Mesenchymal stem cell (in vitro differentiated cells and primary cell): ENCODE results near the gene C10orf105.

Source experiments
- DNase-seq: peaks from one replicate; pipeline ENCODE4 v3.0.0-alpha.2; 2013
- H2AFZ ChIP-seq: one replicate; pipeline ENCODE4 v1.6.1; 2013; ENCODE audit warnings: low read depth, mild to moderate bottlenecking, control low read depth, inconsistent platforms, low read length, moderate library complexity
- H2AK5ac ChIP-seq: 2 replicates; pipeline ENCODE4 v1.6.1; 2013; ENCODE audit warnings: low read length, moderate library complexity, mild to moderate bottlenecking, inconsistent platforms; ENCODE audit not compliant: severe bottlenecking
- H2BK120ac ChIP-seq: one replicate; pipeline ENCODE4 v1.6.1; 2013; ENCODE audit warnings: low read depth, mild to moderate bottlenecking, inconsistent platforms, low read length, moderate library complexity
- H2BK12ac ChIP-seq, 2 experiments: one replicate each; pipeline ENCODE4 v1.6.1; 2013; ENCODE audit warnings: inconsistent platforms in 2 of 2, low read length in 2 of 2, mild to moderate bottlenecking in 2 of 2, moderate library complexity in 2 of 2, control low read depth in 1 of 2
- H2BK15ac ChIP-seq: one replicate; pipeline ENCODE4 v1.6.1; 2013; ENCODE audit warnings: mild to moderate bottlenecking, low read depth, inconsistent platforms; ENCODE audit not compliant: poor library complexity, severe bottlenecking
- H2BK5ac ChIP-seq: 2 replicates; pipeline ENCODE4 v1.6.1; 2013; ENCODE audit warnings: low read depth, mild to moderate bottlenecking, low read length, control low read depth, inconsistent platforms; ENCODE audit not compliant: poor library complexity, severe bottlenecking
- H3K14ac ChIP-seq, 2 experiments: one replicate each; pipeline ENCODE4 v1.6.1; 2013; ENCODE audit warnings: inconsistent platforms in 2 of 2, low read length in 2 of 2, control low read depth in 1 of 2, mild to moderate bottlenecking in 1 of 2, moderate library complexity in 1 of 2
- H3K18ac ChIP-seq, 2 experiments: one replicate each; pipeline ENCODE4 v1.6.1; 2013; ENCODE audit warnings: inconsistent platforms in 2 of 2, low read length in 2 of 2, control low read depth in 1 of 2, low read depth in 1 of 2, mild to moderate bottlenecking in 1 of 2
- H3K23ac ChIP-seq, 2 experiments: one replicate each; pipeline ENCODE4 v1.6.1; 2013; ENCODE audit warnings: inconsistent platforms in 2 of 2, low read length in 2 of 2, mild to moderate bottlenecking in 2 of 2, moderate library complexity in 2 of 2, control low read depth in 1 of 2
- H3K27ac ChIP-seq: 2 replicates; pipeline ENCODE4 v1.5.1; 2013; ENCODE audit warnings: mild to moderate bottlenecking, moderate library complexity, low read length, control low read depth, inconsistent platforms; ENCODE audit not compliant: poor library complexity, severe bottlenecking
- H3K27me3 ChIP-seq, 2 experiments: 2 replicates each; pipeline versions ENCODE4 v1.6.1 to v1.7.0; 2013; ENCODE audit warnings: low read length in 2 of 2, mild to moderate bottlenecking in 2 of 2, moderate library complexity in 2 of 2, control low read depth in 1 of 2, inconsistent platforms in 1 of 2; ENCODE audit not compliant: control insufficient read depth in 1 of 2, insufficient read depth in 1 of 2
- H3K36me3 ChIP-seq, 2 experiments: 2 replicates each; pipeline versions ENCODE4 v1.6.1 to v1.7.0; 2013; ENCODE audit warnings: low read length in 2 of 2, control low read depth in 1 of 2, inconsistent platforms in 1 of 2, low read depth in 1 of 2, mild to moderate bottlenecking in 1 of 2; ENCODE audit not compliant: insufficient read depth in 2 of 2, control insufficient read depth in 1 of 2
- H3K4ac ChIP-seq, 2 experiments: one replicate each; pipeline ENCODE4 v1.6.1; 2013; ENCODE audit warnings: inconsistent platforms in 2 of 2, low read length in 2 of 2, mild to moderate bottlenecking in 2 of 2, moderate library complexity in 2 of 2, control low read depth in 1 of 2, low read depth in 1 of 2
- H3K4me1 ChIP-seq: 2 replicates; pipeline ENCODE4 v1.6.1; 2013; ENCODE audit warnings: low read depth, low read length, control low read depth; ENCODE audit not compliant: control insufficient read depth, insufficient read depth
- H3K4me2 ChIP-seq: 2 replicates; pipeline ENCODE4 v1.6.1; 2013; ENCODE audit warnings: low read length, mild to moderate bottlenecking, inconsistent platforms; ENCODE audit not compliant: poor library complexity, severe bottlenecking
- H3K4me3 ChIP-seq, 2 experiments: 2 replicates each; pipeline versions ENCODE4 v1.5.1 to v1.7.0; 2013; ENCODE audit warnings: low read length in 2 of 2, mild to moderate bottlenecking in 2 of 2, control low read depth in 1 of 2, low read depth in 1 of 2; ENCODE audit not compliant: insufficient read depth in 1 of 2
- H3K79me1 ChIP-seq: replicated peaks from 2 replicates; pipeline ENCODE4 v1.6.1; 2013; ENCODE audit warnings: mild to moderate bottlenecking, control low read depth, low read length, inconsistent platforms; ENCODE audit not compliant: poor library complexity, severe bottlenecking
- H3K9ac ChIP-seq: 2 replicates; pipeline ENCODE4 v1.7.0; 2013; ENCODE audit warnings: mild to moderate bottlenecking, low read length, moderate library complexity
- H3K9me3 ChIP-seq: 2 replicates; pipeline ENCODE4 v1.7.0; 2013; ENCODE audit warnings: mild to moderate bottlenecking, low read length; ENCODE audit not compliant: control insufficient read depth
- H4K8ac ChIP-seq: one replicate; pipeline ENCODE4 v1.6.1; 2013; ENCODE audit warnings: inconsistent platforms, mild to moderate bottlenecking, low read length, moderate library complexity
- H4K91ac ChIP-seq: one replicate; pipeline ENCODE4 v1.6.1; 2013; ENCODE audit warnings: mild to moderate bottlenecking, low read length, inconsistent platforms
- WGBS: methylation state at CpG from one replicate; pipeline ENCODE4 v1.1.7; 2013; ENCODE audit warnings: mixed read lengths; 5-methylcytosine and 5-hydroxymethylcytosine counted together

The C10orf105 gene

GRCh38 chr10:71712572-71713134, 6.9 kb downstream of the C10orf105 start:
- no peak for DNase-seq
- Histone ChIP-seq H3K36me3 (no peaks in the 10 kb centered on the region), H3K4me3 (no peak overlapping the region), H3K79me1 (no peaks in the 10 kb centered on the region), H3K27ac (no peak overlapping the region), H2BK120ac (no peak overlapping the region), H2AFZ (no peak overlapping the region), H2AK5ac (no peak overlapping the region), H2BK15ac (no peak overlapping the region), H3K18ac (no peak overlapping the region), H3K4ac (no peak overlapping the region), H4K91ac (no peak overlapping the region), H2BK5ac (no peak overlapping the region), H2BK12ac (no peak overlapping the region), H3K9me3 (no peaks in the 10 kb centered on the region), H3K4me1 (peaks cover 5% of the 10 kb centered on the region), H4K8ac (no peak overlapping the region), H3K9ac (peak overlapping the region; percentile 86), H3K4me2 (no peak overlapping the region), H3K27me3 (peaks cover 10 to 60% of the 10 kb centered on the region in 2 experiments), H3K23ac (no peak overlapping the region), H3K14ac (no peak overlapping the region)
- 89% methylated on average over 17 of the region's 17 CpGs for WGBS

- WGBS, result 100% methylated on average over 2 of the region's 2 CpGs
- Histone ChIP-seq H3K27me3 (peaks cover 12 to 60% of the 10 kb centered on the region in 2 experiments), H2BK15ac (no peak overlapping the region), H3K4me2 (no peak overlapping the region), H3K79me1 (no peaks in the 10 kb centered on the region), H4K8ac (no peak overlapping the region), H3K4ac (no peak overlapping the region), H3K27ac (no peak overlapping the region), H3K4me3 (no peak overlapping the region), H2BK120ac (no peak overlapping the region), H3K4me1 (peaks cover 5% of the 10 kb centered on the region), H3K23ac (no peak overlapping the region), H4K91ac (no peak overlapping the region), H3K18ac (no peak overlapping the region), H3K9me3 (no peaks in the 10 kb centered on the region), H3K14ac (no peak overlapping the region), H2AK5ac (no peak overlapping the region), H3K9ac (no peak overlapping the region), H3K36me3 (no peaks in the 10 kb centered on the region), H2AFZ (no peak overlapping the region), H2BK5ac (no peak overlapping the region), H2BK12ac (no peak overlapping the region)
- DNase-seq, result no peak
Observed at GRCh38 chr10:71712170-71712569, 7.4 kb downstream of the C10orf105 start.

- no peak overlapping the region for H3K4ac ChIP-seq
- no peak overlapping the region for H4K91ac ChIP-seq
- WGBS, result 82% methylated on average over 5 of the region's 6 CpGs
Observed at GRCh38 chr10:71711052-71711623, 8.4 kb downstream of the C10orf105 start.

GRCh38 chr10:71710519-71710918, 9.1 kb downstream of the C10orf105 start:
- no peaks in the 10 kb centered on the region for H3K36me3 ChIP-seq
- no peak overlapping the region for H3K4me2 ChIP-seq
- no peak overlapping the region for H3K23ac ChIP-seq
- H3K9me3 ChIP-seq, result no peaks in the 10 kb centered on the region
- no peak overlapping the region for H4K8ac ChIP-seq
- H3K18ac ChIP-seq, result no peak overlapping the region
- no peak overlapping the region for H3K14ac ChIP-seq
- no peak overlapping the region for H3K4ac ChIP-seq
- peaks cover 5% of the 10 kb centered on the region for H3K4me1 ChIP-seq
- no peak overlapping the region for H3K4me3 ChIP-seq
- H2BK5ac ChIP-seq, result no peak overlapping the region
- no peak overlapping the region for H2BK120ac ChIP-seq
- no peak overlapping the region for H2AK5ac ChIP-seq
- no peak overlapping the region for H3K9ac ChIP-seq
- no peaks in the 10 kb centered on the region for H3K79me1 ChIP-seq
- H2BK15ac ChIP-seq, result no peak overlapping the region
- H2BK12ac ChIP-seq, result no peak overlapping the region
- no peak for DNase-seq
- H3K27ac ChIP-seq, result no peak overlapping the region
- 77% methylated on average over 2 of the region's 2 CpGs for WGBS
- H4K91ac ChIP-seq, result no peak overlapping the region
- H2AFZ ChIP-seq, result no peak overlapping the region
- peaks cover 14 to 62% of the 10 kb centered on the region in 2 experiments for H3K27me3 ChIP-seq

More at GRCh38 chr10:71711052-71711623, 8.4 kb downstream of the C10orf105 start:
- Histone ChIP-seq H2BK12ac (no peak overlapping the region), H3K27ac (no peak overlapping the region), H3K9ac (no peak overlapping the region), H3K4me1 (peaks cover 5% of the 10 kb centered on the region), H3K14ac (no peak overlapping the region), H3K23ac (no peak overlapping the region), H2BK15ac (no peak overlapping the region), H3K79me1 (no peaks in the 10 kb centered on the region), H2AFZ (no peak overlapping the region), H2BK120ac (no peak overlapping the region), H3K9me3 (no peaks in the 10 kb centered on the region), H4K8ac (no peak overlapping the region), H3K36me3 (no peaks in the 10 kb centered on the region), H2BK5ac (no peak overlapping the region), H3K4me3 (no peak overlapping the region), H3K4me2 (no peak overlapping the region), H2AK5ac (no peak overlapping the region), H3K18ac (no peak overlapping the region), H3K27me3 (peaks cover 14 to 59% of the 10 kb centered on the region in 2 experiments)
- DNase-seq, result no peak
